Tibial artery (tissue), 4 donors: Measurements from ENCODE around the gene MRPL42.

Source experiments
- DNase-seq, 2 donors: peaks; one replicate each; pipeline ENCODE4 v3.0.0-alpha.2; 2019
- H3K27ac ChIP-seq, 2 donors: fragments of 200-600 bp; sonication (generic) in 1 of 2; 1 replicate in 1 of 2; 2 replicates in 1 of 2; pipeline ENCODE4 v1.5.1; 2018 to 2019; ENCODE audit warnings: mild to moderate bottlenecking in 1 of 2
- H3K27me3 ChIP-seq, 2 donors: fragments of 200-600 bp; sonication (generic) in 1 of 2; one replicate each; pipeline versions ENCODE4 v1.5.1 to v1.6.0; 2016 to 2019
- H3K36me3 ChIP-seq, 3 donors: fragments of 200-600 bp; sonication (generic) in 2 of 3; one replicate each; pipeline ENCODE4 v1.5.1; 2016 to 2019; ENCODE audit warnings: mild to moderate bottlenecking in 2 of 3
- H3K4me1 ChIP-seq, 4 donors: fragments of 200-600 bp; sonication (generic) in 2 of 4; 1 replicate in 3 of 4; 2 replicates in 1 of 4; pipeline ENCODE4 v1.5.1; 2016 to 2019
- H3K4me3 ChIP-seq, 2 donors: fragments of 200-600 bp; sonication (generic) in 1 of 2; 1 replicate in 1 of 2; 2 replicates in 1 of 2; pipeline ENCODE4 v1.5.1; 2018 to 2019; ENCODE audit warnings: mild to moderate bottlenecking in 2 of 2
- H3K9me3 ChIP-seq, 3 donors: fragments of 200-600 bp; sonication (generic) in 1 of 3; one replicate each; pipeline ENCODE4 v1.5.1; 2016 to 2019
- intact Hi-C: fragments of 100-400 bp; cut with DNase I; formaldehyde crosslinking; loops from one replicate; pipeline ENCODE4 v1.15.0; 2023; ENCODE audit warnings: low total_unique reads
- TF ChIP-seq, protein P1 (sequence below), 2 experiments: fragments of 200-600 bp in 1 of 2; fragments of 450-650 bp in 1 of 2; IDR thresholded peaks; one replicate each; pipeline ENCODE4 v1.5.1; 2017 to 2019; ENCODE audit warnings: antibody characterized with exemption in 2 of 2, mild to moderate bottlenecking in 1 of 2, moderate library complexity in 1 of 2

Gene MRPL42

DNA sequence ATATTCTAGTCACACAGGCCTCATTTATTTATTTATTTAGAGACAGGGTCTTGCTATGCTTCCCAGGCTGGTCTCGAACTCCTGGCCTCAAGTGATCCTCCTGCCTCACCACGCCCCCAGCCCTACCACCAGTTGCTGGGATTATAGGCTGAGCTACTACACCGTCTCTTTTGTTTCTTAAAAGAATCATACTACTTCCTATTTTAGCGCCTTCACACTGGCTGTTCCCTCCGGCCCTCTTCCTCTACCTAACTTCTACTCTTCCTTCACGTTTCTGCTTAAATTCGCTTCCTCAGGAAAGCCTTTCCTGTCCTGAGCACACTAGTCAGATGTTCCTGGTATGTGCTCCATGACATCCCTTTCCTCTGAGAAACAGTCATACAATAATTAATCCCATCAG, 6.4 kb upstream of the MRPL42 start:
- Histone ChIP-seq H3K4me1 (no peaks in the 10 kb centered on the region), H3K4me3 (no peak overlapping the region), H3K36me3 (no peaks in the 10 kb centered on the region), H3K27ac (no peak overlapping the region), H3K27me3 (no peaks in the 10 kb centered on the region), H3K9me3 (no peaks in the 10 kb centered on the region)
- intact Hi-C loops, result no loop called here
- TF ChIP-seq, protein P1, sequence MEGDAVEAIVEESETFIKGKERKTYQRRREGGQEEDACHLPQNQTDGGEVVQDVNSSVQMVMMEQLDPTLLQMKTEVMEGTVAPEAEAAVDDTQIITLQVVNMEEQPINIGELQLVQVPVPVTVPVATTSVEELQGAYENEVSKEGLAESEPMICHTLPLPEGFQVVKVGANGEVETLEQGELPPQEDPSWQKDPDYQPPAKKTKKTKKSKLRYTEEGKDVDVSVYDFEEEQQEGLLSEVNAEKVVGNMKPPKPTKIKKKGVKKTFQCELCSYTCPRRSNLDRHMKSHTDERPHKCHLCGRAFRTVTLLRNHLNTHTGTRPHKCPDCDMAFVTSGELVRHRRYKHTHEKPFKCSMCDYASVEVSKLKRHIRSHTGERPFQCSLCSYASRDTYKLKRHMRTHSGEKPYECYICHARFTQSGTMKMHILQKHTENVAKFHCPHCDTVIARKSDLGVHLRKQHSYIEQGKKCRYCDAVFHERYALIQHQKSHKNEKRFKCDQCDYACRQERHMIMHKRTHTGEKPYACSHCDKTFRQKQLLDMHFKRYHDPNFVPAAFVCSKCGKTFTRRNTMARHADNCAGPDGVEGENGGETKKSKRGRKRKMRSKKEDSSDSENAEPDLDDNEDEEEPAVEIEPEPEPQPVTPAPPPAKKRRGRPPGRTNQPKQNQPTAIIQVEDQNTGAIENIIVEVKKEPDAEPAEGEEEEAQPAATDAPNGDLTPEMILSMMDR (IDR thresholded peaks at IDR 0.05), result no peak
- DNase-seq, result no peak

DNA sequence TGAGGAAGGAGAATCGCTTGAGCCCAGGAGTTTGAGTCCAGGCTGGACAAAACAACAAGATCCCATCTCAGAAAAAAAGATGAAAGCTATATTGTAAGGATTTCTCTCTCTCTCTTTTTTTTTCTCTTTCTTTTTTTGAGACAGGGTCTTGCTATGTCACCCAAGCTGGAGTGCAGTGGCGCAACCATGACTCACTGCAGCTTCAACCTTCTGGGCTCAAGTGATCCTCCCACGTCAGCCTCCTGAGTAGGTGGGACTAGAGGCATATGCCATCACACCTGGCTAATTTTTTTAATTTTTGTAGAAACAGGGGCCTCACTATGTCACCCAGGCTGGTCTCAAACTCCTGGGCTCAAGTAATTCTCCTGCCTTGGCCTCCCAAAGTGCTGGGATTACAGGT, 5.8 kb upstream of the MRPL42 start:
- H3K27ac ChIP-seq, result no peak overlapping the region
- DNase-seq, result no peak
- H3K4me3 ChIP-seq, result no peak overlapping the region
- H3K4me1 ChIP-seq, result no peaks in the 10 kb centered on the region
- TF ChIP-seq, protein P1 (IDR thresholded peaks at IDR 0.05), result no peak
- no peaks in the 10 kb centered on the region for H3K27me3 ChIP-seq
- no peaks in the 10 kb centered on the region for H3K9me3 ChIP-seq
- H3K36me3 ChIP-seq, result no peaks in the 10 kb centered on the region
- intact Hi-C loops, result no loop called here

DNA sequence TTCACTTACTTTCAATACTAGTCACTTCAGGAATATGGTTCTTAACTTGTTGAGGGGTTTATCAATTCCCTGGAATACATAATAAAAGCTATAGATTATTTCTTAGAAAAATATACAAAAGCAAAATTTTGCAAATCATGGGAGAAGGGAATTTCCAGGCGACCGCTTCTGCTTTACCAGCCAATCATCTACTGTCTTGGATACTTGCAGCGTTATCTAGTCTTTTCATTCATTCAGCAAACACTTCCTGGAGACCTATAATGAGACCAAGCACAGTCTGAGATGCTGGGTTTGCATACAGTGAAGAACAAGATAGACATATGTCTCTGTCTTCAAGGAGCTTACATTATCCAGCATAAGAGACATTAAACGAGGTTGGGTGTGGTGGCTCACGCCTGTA, 1.5 kb upstream of the MRPL42 start:
- DNase-seq, result no peak
- TF ChIP-seq, protein P1 (IDR thresholded peaks at IDR 0.05), result no peak
- Histone ChIP-seq H3K4me3 (no peak overlapping the region), H3K27ac (no peak overlapping the region), H3K9me3 (no peaks in the 10 kb centered on the region), H3K4me1 (peaks cover 0 to 20% (median 9%) of the 10 kb centered on the region in 4 donors), H3K36me3 (no peaks in the 10 kb centered on the region), H3K27me3 (no peaks in the 10 kb centered on the region)
- intact Hi-C loops, result no loop called here

DNA sequence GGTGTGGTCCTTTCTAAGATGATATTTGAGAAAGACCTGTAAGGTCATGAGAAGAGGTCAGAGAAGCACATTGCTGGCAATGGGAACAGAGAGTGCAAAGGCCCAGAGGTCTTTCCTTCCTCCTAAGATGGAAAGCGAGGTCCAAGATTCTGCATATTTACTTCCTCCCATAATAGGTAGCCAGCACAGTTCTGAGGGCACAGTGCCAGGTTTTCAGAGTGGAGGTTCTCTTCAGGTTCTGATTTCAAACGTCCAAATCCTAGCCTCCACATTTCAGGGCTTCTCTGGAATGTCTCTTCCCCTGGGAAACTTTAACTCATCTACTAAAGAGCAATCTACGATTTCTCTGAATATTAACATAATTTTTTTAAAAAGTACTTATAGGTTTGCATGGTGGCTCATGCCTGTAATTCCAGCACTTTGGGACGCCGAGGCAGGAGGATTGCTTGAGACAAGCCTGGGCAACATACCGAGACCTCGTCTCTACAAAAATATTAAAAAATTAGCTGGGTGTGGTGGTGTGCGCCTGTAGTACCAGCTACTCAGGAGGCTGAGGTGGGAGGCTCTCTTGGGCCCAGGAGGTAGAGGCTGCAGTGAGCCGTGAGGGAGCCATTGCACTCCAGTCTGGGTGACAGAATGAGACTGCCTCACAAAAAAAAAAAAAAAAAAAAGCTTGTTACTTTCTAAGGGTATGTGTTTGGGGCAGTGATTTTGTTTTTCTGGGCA, 526 bp upstream of the MRPL42 start:
- intact Hi-C loops, result no loop called here
- H3K4me1 ChIP-seq, result peaks cover 0 to 20% (median 9%) of the 10 kb centered on the region in 4 donors
- no peaks in the 10 kb centered on the region for H3K27me3 ChIP-seq
- H3K27ac ChIP-seq, result peak overlapping the region; percentile 83 to 86
- no peak for DNase-seq
- H3K9me3 ChIP-seq, result no peaks in the 10 kb centered on the region
- H3K36me3 ChIP-seq, result no peaks in the 10 kb centered on the region
- TF ChIP-seq, protein P1 (IDR thresholded peaks at IDR 0.05), result no peak
- H3K4me3 ChIP-seq, result peak overlapping the region; percentile 70 to 73

DNA sequence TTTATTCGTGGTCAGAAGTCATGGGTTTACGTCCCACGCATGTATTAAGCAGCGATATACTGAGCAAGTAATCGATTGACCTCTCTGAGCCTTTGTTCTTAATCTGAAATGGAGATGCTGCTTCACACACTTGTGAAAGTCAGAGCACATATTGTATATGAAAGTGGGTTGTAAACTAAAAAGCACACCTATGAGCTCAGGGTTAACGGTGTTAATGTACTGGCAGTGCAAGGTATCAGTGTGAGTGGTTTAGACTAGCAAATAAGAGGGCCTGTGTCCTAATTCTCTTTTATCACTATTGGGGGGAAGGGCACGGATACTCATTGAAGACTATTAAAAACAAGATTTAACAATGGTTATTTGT, 676 bp downstream of the MRPL42 start:
- TF ChIP-seq, protein P1 (IDR thresholded peaks at IDR 0.05), result no peak
- Histone ChIP-seq H3K9me3 (no peaks in the 10 kb centered on the region), H3K36me3 (peaks cover 0 to 2% (median 0%) of the 10 kb centered on the region in 3 donors), H3K27me3 (no peaks in the 10 kb centered on the region), H3K4me1 (peaks cover 0 to 20% (median 9%) of the 10 kb centered on the region in 4 donors), H3K4me3 (peak overlapping the region; percentile 70 to 73), H3K27ac (peak overlapping the region; percentile 83 to 86)
- DNase-seq, result no peak
- intact Hi-C loops, result no loop called here
